ENCODE data around the gene IL20.

The IL20 gene

DNA sequence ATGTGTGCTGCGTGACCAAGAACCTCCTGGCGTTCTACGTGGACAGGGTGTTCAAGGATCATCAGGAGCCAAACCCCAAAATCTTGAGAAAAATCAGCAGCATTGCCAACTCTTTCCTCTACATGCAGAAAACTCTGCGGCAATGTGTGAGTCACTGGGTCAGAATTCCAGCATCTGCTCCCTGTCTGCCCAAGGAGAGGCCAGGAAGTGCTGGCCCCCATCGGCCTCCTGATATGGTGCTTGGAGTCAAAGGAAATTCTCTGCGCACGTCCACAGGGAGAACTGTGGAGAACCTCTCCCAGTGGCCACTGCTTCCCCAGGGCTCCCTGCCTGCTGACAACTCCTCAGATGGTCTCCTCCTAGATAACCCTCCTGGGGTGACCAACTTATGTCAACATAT is 25.6 kb upstream of the IL20 start:
- TF ChIP-seq RAD21 (IDR thresholded peaks at IDR 0.05; ENCODE audit: low read depth) (no peak), YY1 (IDR thresholded peaks at IDR 0.05; ENCODE audit: low read depth) (no peak), EP300 (IDR thresholded peaks at IDR 0.05; ENCODE audit: borderline replicate concordance) (no peak), EGR1 (IDR thresholded peaks at IDR 0.05) (no peak), CREB1 (IDR thresholded peaks at IDR 0.05; ENCODE audit: low read depth) (no peak), CEBPB (IDR thresholded peaks at IDR 0.05) (no peak), TAF1 (IDR thresholded peaks at IDR 0.05; ENCODE audit: low read depth) (no peak), FOXM1 (IDR thresholded peaks at IDR 0.05; ENCODE audit: borderline replicate concordance, low read depth) (no peak), ZBTB7A (IDR thresholded peaks at IDR 0.05; ENCODE audit: low read depth) (no peak), TEAD4 (IDR thresholded peaks at IDR 0.05) (no peak), NFIC (IDR thresholded peaks at IDR 0.05) (no peak), TCF12 (IDR thresholded peaks at IDR 0.05; ENCODE audit: low read depth) (no peak)
- TF ChIP-seq, protein P1, sequence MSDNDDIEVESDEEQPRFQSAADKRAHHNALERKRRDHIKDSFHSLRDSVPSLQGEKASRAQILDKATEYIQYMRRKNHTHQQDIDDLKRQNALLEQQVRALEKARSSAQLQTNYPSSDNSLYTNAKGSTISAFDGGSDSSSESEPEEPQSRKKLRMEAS (IDR thresholded peaks at IDR 0.05) = no peak
- TF ChIP-seq, protein P2, sequence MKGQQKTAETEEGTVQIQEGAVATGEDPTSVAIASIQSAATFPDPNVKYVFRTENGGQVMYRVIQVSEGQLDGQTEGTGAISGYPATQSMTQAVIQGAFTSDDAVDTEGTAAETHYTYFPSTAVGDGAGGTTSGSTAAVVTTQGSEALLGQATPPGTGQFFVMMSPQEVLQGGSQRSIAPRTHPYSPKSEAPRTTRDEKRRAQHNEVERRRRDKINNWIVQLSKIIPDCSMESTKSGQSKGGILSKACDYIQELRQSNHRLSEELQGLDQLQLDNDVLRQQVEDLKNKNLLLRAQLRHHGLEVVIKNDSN (IDR thresholded peaks at IDR 0.05) = no peak
- TF ChIP-seq, protein P3, sequence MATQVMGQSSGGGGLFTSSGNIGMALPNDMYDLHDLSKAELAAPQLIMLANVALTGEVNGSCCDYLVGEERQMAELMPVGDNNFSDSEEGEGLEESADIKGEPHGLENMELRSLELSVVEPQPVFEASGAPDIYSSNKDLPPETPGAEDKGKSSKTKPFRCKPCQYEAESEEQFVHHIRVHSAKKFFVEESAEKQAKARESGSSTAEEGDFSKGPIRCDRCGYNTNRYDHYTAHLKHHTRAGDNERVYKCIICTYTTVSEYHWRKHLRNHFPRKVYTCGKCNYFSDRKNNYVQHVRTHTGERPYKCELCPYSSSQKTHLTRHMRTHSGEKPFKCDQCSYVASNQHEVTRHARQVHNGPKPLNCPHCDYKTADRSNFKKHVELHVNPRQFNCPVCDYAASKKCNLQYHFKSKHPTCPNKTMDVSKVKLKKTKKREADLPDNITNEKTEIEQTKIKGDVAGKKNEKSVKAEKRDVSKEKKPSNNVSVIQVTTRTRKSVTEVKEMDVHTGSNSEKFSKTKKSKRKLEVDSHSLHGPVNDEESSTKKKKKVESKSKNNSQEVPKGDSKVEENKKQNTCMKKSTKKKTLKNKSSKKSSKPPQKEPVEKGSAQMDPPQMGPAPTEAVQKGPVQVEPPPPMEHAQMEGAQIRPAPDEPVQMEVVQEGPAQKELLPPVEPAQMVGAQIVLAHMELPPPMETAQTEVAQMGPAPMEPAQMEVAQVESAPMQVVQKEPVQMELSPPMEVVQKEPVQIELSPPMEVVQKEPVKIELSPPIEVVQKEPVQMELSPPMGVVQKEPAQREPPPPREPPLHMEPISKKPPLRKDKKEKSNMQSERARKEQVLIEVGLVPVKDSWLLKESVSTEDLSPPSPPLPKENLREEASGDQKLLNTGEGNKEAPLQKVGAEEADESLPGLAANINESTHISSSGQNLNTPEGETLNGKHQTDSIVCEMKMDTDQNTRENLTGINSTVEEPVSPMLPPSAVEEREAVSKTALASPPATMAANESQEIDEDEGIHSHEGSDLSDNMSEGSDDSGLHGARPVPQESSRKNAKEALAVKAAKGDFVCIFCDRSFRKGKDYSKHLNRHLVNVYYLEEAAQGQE (IDR thresholded peaks at IDR 0.05; ENCODE audit: low read depth) = no peak

DNA sequence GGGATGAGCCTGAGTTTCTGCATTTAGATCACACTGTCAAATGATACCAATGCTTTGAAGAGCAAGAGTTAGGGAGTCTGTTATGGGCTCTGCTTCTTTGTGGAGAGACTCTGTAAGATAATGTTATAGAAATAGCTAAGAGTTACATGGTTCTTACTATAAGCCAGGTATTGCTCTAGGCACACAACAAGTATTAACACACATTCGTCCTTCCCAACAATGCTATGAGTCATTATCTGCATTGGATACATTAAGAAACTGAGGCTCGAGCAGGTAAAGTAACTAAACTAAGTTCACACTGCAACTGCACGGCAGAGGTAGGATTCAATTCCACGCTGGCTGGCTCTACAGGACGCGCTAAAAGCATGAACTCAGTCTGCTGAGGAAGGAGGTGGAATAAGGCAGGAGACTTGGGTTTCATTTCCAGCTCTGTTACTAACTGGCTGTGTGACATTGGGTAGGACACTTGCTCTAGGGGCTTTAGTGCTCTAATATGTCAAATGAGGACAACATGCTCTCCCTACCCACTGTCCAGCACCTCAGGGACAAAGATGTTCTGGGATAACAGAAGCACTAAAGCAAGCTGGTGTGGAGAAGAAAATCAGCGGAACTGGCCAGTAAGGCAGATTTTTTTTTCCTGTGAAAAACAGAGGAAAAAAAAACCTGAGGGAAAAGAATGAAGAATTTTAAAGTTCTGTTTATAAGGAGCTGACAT is 23.7 kb upstream of the IL20 start:
- TF ChIP-seq, protein P1 (IDR thresholded peaks at IDR 0.05) = no peak
- TF ChIP-seq TCF12 (IDR thresholded peaks at IDR 0.05; ENCODE audit: low read depth) = no peak

DNA sequence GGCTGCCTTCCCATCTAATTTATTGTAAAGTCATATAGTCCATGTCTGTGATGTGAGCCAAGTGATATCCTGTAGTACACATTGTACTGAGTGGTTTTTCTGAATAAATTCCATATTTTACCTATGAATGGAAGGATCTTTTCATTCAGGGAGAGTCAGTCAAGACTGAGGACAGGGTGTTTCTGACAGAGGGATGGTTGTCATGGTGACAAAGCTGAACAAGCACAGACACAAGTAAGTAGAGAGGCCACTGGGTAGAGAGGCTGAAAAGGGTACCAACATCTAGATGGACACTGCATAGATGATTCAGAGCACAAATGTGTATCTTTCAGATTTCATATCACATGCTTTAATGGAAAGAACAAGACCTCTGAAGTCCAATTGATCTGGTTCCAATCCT is 22.6 kb upstream of the IL20 start:
- TF ChIP-seq, protein P2 (IDR thresholded peaks at IDR 0.05) = no peak
- TF ChIP-seq TCF12 (IDR thresholded peaks at IDR 0.05; ENCODE audit: low read depth) (no peak), TAF1 (IDR thresholded peaks at IDR 0.05; ENCODE audit: low read depth) (no peak), ZBTB7A (IDR thresholded peaks at IDR 0.05; ENCODE audit: low read depth) (no peak), CEBPB (IDR thresholded peaks at IDR 0.05) (no peak), TEAD4 (IDR thresholded peaks at IDR 0.05) (no peak), RAD21 (IDR thresholded peaks at IDR 0.05; ENCODE audit: low read depth) (no peak), CREB1 (IDR thresholded peaks at IDR 0.05; ENCODE audit: low read depth) (no peak), EGR1 (IDR thresholded peaks at IDR 0.05) (no peak), YY1 (IDR thresholded peaks at IDR 0.05; ENCODE audit: low read depth) (no peak), EP300 (IDR thresholded peaks at IDR 0.05; ENCODE audit: borderline replicate concordance) (no peak), NFIC (IDR thresholded peaks at IDR 0.05) (no peak), FOXM1 (IDR thresholded peaks at IDR 0.05; ENCODE audit: borderline replicate concordance, low read depth) (no peak)
- TF ChIP-seq, protein P3 (IDR thresholded peaks at IDR 0.05; ENCODE audit: low read depth) = no peak
- TF ChIP-seq, protein P1 (IDR thresholded peaks at IDR 0.05) = no peak

DNA sequence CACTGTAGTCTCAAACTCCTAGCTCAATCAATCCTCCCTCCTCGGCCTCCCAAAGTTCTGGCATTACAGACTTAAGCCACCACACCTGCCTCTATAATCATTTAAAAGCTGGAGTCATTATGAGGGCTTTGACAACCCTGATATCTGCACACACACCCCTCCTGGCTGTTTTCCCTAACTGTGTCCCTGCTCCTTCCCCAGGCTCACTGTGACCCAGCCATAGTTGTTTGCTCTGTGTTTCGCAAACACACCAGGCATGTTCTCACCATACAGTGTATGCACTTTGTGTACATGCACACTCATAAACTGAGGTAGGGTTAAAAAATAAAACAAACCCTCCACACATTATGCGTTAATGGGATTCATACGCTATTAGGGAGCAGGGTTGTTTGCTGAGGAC is 21.8 kb upstream of the IL20 start:
- TF ChIP-seq EGR1 (IDR thresholded peaks at IDR 0.05) (no peak), RAD21 (IDR thresholded peaks at IDR 0.05; ENCODE audit: low read depth) (no peak), ZBTB7A (IDR thresholded peaks at IDR 0.05; ENCODE audit: low read depth) (no peak), CREB1 (IDR thresholded peaks at IDR 0.05; ENCODE audit: low read depth) (no peak), TEAD4 (IDR thresholded peaks at IDR 0.05) (no peak), EP300 (IDR thresholded peaks at IDR 0.05; ENCODE audit: borderline replicate concordance) (no peak), TAF1 (IDR thresholded peaks at IDR 0.05; ENCODE audit: low read depth) (no peak), YY1 (IDR thresholded peaks at IDR 0.05; ENCODE audit: low read depth) (no peak), FOXM1 (IDR thresholded peaks at IDR 0.05; ENCODE audit: borderline replicate concordance, low read depth) (no peak), CEBPB (IDR thresholded peaks at IDR 0.05) (no peak), TCF12 (IDR thresholded peaks at IDR 0.05; ENCODE audit: low read depth) (no peak), NFIC (IDR thresholded peaks at IDR 0.05) (no peak)
- TF ChIP-seq, protein P3 (IDR thresholded peaks at IDR 0.05; ENCODE audit: low read depth) = no peak
- TF ChIP-seq, protein P1 (IDR thresholded peaks at IDR 0.05) = no peak
- TF ChIP-seq, protein P2 (IDR thresholded peaks at IDR 0.05) = no peak
